Bronchial epithelial cell (primary cell): Measurements from ENCODE around the gene CDK15. TPM values are rescaled to one million over a fixed set of nuclear protein-coding genes. Genes with fewer than 3 reads are reported as not detected.

ENCODE experiments used
- DNase-seq: peaks from one replicate; pipeline ENCODE4 v3.0.0-alpha.2; 2010; ENCODE audit warnings: low read depth
- FAIRE-seq: peaks from 2 replicates; lab custom pipeline; 2011; peaks lifted over from hg19 to GRCh38; lab: Jason Lieb, UNC
- H3K27me3 ChIP-seq: 2 replicates; pipeline ENCODE4 v1.5.1; 2011; ENCODE audit warnings: low read length; ENCODE audit not compliant: control insufficient read depth, insufficient read depth
- H3K36me3 ChIP-seq: 2 replicates; pipeline ENCODE4 v1.5.1; 2011; ENCODE audit warnings: low read length; ENCODE audit not compliant: control insufficient read depth, insufficient read depth
- H3K4me3 ChIP-seq: 2 replicates; pipeline ENCODE4 v1.5.1; 2011; ENCODE audit warnings: mild to moderate bottlenecking, low read depth, low read length, control low read depth
- total RNA-seq: library from RNA; depleted of rRNA; stranded (reverse); fragments of >200 nt; gene quantifications from 2 replicates; pipeline ENCODE4 v1.2.1, GENCODE V29; 2014
- TF ChIP-seq, protein P1 (sequence below): IDR thresholded peaks from 2 replicates; pipeline ENCODE4 v1.5.1; 2011; ENCODE audit warnings: mild to moderate bottlenecking, moderate library complexity, low read length, control low read depth, inconsistent platforms; ENCODE audit not compliant: insufficient read depth, severe bottlenecking

Gene CDK15
- total RNA-seq, 1 donor from 2014 or later, result 0.26 TPM

DNA sequence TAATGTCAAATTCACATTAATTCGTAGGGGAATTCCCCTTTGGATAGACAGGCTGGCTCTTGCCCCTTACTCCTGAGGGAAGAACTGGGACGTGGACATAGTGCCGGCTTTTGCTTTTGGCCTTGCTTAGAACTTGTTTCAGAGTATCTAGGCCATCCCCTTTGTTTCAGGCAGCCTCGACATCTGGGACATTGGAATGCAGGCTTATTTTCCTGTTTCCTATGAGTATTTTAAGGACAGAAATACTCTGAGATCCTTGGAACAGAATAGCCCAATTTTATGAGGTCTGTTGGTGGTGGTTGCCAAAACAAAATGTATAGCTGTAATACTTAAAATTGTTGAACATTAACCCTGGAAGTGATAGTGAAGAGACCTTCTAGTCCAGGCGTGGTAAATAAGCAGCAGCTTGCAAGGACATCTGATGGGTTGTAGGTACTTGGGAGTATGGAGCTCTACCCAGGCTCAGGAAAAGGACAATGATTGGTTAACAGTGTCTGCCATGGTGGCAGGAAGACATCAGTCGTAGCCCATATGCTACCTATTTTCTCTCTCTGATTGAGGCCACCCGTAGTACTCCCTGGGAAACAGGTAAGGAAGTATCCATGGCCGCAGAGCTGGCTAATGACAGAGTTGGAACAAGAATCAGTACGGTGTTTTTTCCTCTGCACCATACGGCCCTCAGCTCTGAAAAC lies 112.4 kb downstream of the CDK15 start:
- TF ChIP-seq, protein P1, sequence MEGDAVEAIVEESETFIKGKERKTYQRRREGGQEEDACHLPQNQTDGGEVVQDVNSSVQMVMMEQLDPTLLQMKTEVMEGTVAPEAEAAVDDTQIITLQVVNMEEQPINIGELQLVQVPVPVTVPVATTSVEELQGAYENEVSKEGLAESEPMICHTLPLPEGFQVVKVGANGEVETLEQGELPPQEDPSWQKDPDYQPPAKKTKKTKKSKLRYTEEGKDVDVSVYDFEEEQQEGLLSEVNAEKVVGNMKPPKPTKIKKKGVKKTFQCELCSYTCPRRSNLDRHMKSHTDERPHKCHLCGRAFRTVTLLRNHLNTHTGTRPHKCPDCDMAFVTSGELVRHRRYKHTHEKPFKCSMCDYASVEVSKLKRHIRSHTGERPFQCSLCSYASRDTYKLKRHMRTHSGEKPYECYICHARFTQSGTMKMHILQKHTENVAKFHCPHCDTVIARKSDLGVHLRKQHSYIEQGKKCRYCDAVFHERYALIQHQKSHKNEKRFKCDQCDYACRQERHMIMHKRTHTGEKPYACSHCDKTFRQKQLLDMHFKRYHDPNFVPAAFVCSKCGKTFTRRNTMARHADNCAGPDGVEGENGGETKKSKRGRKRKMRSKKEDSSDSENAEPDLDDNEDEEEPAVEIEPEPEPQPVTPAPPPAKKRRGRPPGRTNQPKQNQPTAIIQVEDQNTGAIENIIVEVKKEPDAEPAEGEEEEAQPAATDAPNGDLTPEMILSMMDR, result no peak
- Histone ChIP-seq H3K4me3 (no peak overlapping the region), H3K27me3 (no peaks in the 10 kb centered on the region), H3K36me3 (no peaks in the 10 kb centered on the region)
- FAIRE-seq (no peak), DNase-seq (no peak)

DNA sequence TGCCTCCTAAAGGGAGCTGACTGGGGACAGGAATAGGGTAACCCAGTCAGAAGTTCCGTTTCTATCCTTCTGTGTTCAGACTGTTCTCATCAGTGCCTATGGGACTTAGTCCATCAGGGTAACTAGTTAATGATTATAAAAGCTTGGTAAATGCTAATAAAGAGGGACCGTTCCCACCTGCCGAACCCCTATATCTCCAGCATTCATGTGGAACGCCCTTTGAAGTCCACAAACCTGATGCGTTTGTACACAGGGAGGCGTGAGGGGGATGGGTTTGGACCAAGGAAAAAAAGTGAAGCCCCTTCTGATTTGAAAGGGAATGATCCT lies 112.9 kb downstream of the CDK15 start:
- FAIRE-seq (no peak), DNase-seq (no peak)
- Histone ChIP-seq H3K36me3 (no peaks in the 10 kb centered on the region), H3K4me3 (no peak overlapping the region), H3K27me3 (no peaks in the 10 kb centered on the region)
- TF ChIP-seq, protein P1, result no peak

DNA sequence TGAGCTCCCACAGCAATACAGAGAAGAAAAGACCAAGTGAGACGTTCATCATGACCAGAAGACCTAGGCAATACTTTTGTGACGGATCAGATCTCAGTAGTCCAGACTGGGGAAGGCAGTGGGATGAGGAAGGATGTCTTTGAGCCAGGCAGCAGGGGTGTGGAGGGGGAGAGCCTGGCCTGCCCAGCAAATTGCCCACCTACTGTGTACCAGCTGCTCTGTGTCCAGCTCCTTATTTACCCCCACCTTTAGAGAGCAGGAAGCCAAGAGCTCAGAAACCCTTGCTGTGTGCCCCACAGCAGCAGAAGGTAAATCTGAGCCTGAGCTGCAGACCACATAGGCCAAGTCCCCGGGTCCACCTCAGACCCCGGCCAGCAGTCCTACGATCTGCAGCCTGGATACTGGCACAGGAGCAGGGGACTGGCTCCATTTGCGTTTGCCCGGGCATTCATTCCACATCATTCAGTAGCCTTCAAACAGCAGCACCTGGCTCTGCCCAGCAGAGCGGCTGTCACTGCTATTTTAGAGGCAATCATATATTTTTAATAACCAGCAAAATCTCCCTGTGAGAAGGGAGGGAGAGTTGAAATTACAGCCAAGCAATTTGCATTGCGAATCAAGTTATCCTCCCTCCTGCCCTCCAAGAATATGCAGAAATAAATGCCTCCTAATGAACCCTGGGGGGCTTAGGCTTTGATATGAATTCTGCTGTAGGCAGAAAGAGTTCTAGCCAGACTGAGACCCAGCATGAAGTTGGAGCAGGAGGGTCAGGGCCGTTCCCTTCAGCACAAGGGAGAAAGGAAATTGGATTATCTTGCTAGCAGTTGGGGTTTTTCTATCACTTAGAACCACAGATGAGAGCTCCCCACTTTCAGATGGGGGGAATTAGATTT lies 117.3 kb downstream of the CDK15 start:
- no peak overlapping the region for H3K4me3 ChIP-seq
- DNase-seq (no peak), FAIRE-seq (no peak)
- TF ChIP-seq, protein P1, result no peak
- no peaks in the 10 kb centered on the region for H3K36me3 ChIP-seq
- H3K27me3 ChIP-seq, result no peaks in the 10 kb centered on the region

DNA sequence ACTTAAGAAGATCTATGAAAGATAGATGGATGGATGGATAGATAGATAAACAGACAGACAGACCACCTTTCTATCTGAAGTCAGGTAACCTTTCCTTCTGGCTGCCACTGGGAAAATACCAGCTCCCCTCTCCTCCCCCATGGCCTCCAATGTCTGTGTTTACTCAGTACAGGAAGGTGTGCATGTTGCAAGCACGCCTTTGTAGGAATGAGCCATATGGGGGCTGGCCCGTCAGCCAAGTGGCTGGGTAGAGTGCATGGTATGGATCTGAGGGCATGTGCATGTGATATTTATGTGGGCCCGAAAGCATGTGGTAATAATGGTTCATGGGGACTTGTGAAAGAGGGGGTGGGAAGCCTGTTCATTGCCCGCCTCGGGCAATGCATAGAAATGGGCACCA lies 118.1 kb downstream of the CDK15 start:
- H3K36me3 ChIP-seq, result no peaks in the 10 kb centered on the region
- DNase-seq (no peak), FAIRE-seq (no peak)
- H3K4me3 ChIP-seq, result no peak overlapping the region
- H3K27me3 ChIP-seq, result no peaks in the 10 kb centered on the region
- TF ChIP-seq, protein P1, result no peak

DNA sequence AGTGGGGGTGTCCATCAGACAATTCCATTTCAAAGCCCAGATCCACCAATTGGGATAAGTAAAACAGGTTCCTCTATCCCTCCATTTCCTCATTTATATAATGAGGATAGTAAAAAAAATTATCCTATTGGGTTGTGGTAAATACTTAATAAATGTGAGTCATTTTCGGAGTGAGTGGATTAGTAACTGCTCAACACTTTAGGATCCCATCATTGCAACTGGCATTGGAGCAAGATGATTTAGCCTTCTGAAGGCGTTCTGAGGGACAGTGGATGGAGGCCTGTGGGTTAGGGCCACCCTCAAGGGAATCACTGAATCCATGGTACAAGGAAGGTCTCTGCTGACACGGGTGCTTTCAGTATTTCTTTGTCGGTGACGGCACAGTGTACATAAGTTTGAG lies 118.7 kb downstream of the CDK15 start:
- no peak for DNase-seq
- Histone ChIP-seq H3K27me3 (no peaks in the 10 kb centered on the region), H3K4me3 (no peak overlapping the region), H3K36me3 (no peaks in the 10 kb centered on the region)
- TF ChIP-seq, protein P1, result no peak
- no peak for FAIRE-seq
